Esophagus squamous epithelium (tissue), 5 donors: ENCODE results near the gene CPS1. TPM values are rescaled to one million over a fixed set of nuclear protein-coding genes. Genes with fewer than 3 reads are reported as not detected.

Experiments used
- DNase-seq: peaks from one replicate; lab custom pipeline; 2025; lab: John Stamatoyannopoulos, UW
- H3K27ac ChIP-seq, 4 donors: fragments of 200-600 bp; sonication (generic); one replicate each; pipeline ENCODE4 v1.5.1; 2016 to 2019; ENCODE audit warnings: mild to moderate bottlenecking in 1 of 4
- H3K27me3 ChIP-seq, 4 donors: fragments of 200-600 bp; sonication (generic); 1 replicate in 3 of 4; 2 replicates in 1 of 4; pipeline versions ENCODE4 v1.5.1 to v1.6.0; 2017 to 2021; ENCODE audit warnings: antibody characterized with exemption in 1 of 4
- H3K36me3 ChIP-seq, 3 donors: fragments of 200-600 bp; sonication (generic); one replicate each; pipeline ENCODE4 v1.5.1; 2016 to 2019
- H3K4me1 ChIP-seq, 3 donors: fragments of 200-600 bp; sonication (generic); one replicate each; pipeline ENCODE4 v1.5.1; 2017 to 2019
- H3K4me3 ChIP-seq, 4 donors: fragments of 200-600 bp; sonication (generic); 1 replicate in 3 of 4; 2 replicates in 1 of 4; pipeline ENCODE4 v1.5.1; 2016 to 2019; ENCODE audit warnings: mild to moderate bottlenecking in 2 of 4, moderate library complexity in 1 of 4
- H3K9me3 ChIP-seq, 3 donors: fragments of 200-600 bp; sonication (generic); one replicate each; pipeline ENCODE4 v1.5.1; 2016 to 2019
- CTCF ChIP-seq, 6 experiments: fragments of 450-650 bp in 4 of 6; fragments of 200-600 bp in 2 of 6; sonication (generic) in 2 of 6; IDR thresholded peaks; one replicate each; pipeline ENCODE4 v1.5.1; 2016 to 2019; ENCODE audit warnings: antibody characterized with exemption in 6 of 6, mild to moderate bottlenecking in 4 of 6, moderate library complexity in 4 of 6
- POLR2A ChIP-seq, 4 donors: fragments of 450-650 bp; IDR thresholded peaks; one replicate each; pipeline ENCODE4 v1.6.1; 2017; ENCODE audit warnings: antibody characterized with exemption in 4 of 4, mild to moderate bottlenecking in 4 of 4, moderate library complexity in 3 of 4
- WGBS, 2 donors: methylation state at CpG; one replicate each; pipeline ENCODE4 v1.1.5; 2018; 5-methylcytosine and 5-hydroxymethylcytosine counted together
- intact Hi-C: fragments of 100-400 bp; cut with DNase I; formaldehyde crosslinking; loops from one replicate; pipeline ENCODE4 v1.15.0; 2022
- total RNA-seq, 4 donors: library from RNA; depleted of rRNA; stranded (reverse); fragments of >200 nt; gene quantifications; one replicate each; pipeline ENCODE4 v1.1.0, GENCODE V29; 2016
- donor health status: DM: yes; HTN: yes; CAD: no.

CPS1 gene
- total RNA-seq, 4 donors from 2014 or later = 2.2 to 8.9 (median 4.3) TPM

GRCh38 chr2:210713122-210713521, 156.7 kb downstream of the CPS1 start:
- 30 to 100% methylated on average over 1 to 2 of the region's 2 CpGs for WGBS, 2 donors
- Histone ChIP-seq H3K4me1 (no peaks in the 10 kb centered on the region), H3K36me3 (no peaks in the 10 kb centered on the region), H3K27ac (no peak overlapping the region), H3K9me3 (no peaks in the 10 kb centered on the region), H3K4me3 (no peak overlapping the region), H3K27me3 (no peaks in the 10 kb centered on the region)
- no peak for DNase-seq
- no peak for TF ChIP-seq CTCF (IDR thresholded peaks at IDR 0.05)
- intact Hi-C loops = no loop called here

GRCh38 chr2:210715560-210716082, 159.2 kb downstream of the CPS1 start:
- intact Hi-C loops = no loop called here
- Histone ChIP-seq H3K27ac (no peak overlapping the region), H3K4me3 (no peak overlapping the region), H3K36me3 (no peaks in the 10 kb centered on the region), H3K4me1 (no peaks in the 10 kb centered on the region), H3K27me3 (no peaks in the 10 kb centered on the region), H3K9me3 (no peaks in the 10 kb centered on the region)
- WGBS, 2 donors = 56 to 66% methylated on average over 5 of the region's 5 CpGs
- TF ChIP-seq CTCF (IDR thresholded peaks at IDR 0.05) (no peak), POLR2A (IDR thresholded peaks at IDR 0.05) (no peak)
- DNase-seq = no peak

GRCh38 chr2:210718503-210718902, 162.1 kb downstream of the CPS1 start:
- 40 to 50% methylated on average over 3 of the region's 3 CpGs for WGBS, 2 donors
- H3K36me3 ChIP-seq = no peaks in the 10 kb centered on the region
- H3K27me3 ChIP-seq = no peaks in the 10 kb centered on the region
- no peaks in the 10 kb centered on the region for H3K9me3 ChIP-seq
- no peak overlapping the region for H3K4me3 ChIP-seq
- intact Hi-C loops = no loop called here
- DNase-seq = no peak
- H3K4me1 ChIP-seq = no peaks in the 10 kb centered on the region
- no peak overlapping the region for H3K27ac ChIP-seq
- TF ChIP-seq CTCF (IDR thresholded peaks at IDR 0.05) = no peak

- H3K4me1 ChIP-seq = no peaks in the 10 kb centered on the region
- 77 to 90% methylated on average over 3 of the region's 3 CpGs for WGBS, 2 donors
- no peak overlapping the region for H3K27ac ChIP-seq
- no peak for TF ChIP-seq CTCF (IDR thresholded peaks at IDR 0.05)
- intact Hi-C loops = no loop called here
- no peak overlapping the region for H3K4me3 ChIP-seq
- DNase-seq = no peak
- H3K9me3 ChIP-seq = no peaks in the 10 kb centered on the region
- no peaks in the 10 kb centered on the region for H3K27me3 ChIP-seq
- H3K36me3 ChIP-seq = no peaks in the 10 kb centered on the region
These were observed 165.7 kb downstream of the CPS1 start for GRCh38 chr2:210722092-210722491.

GRCh38 chr2:210727549-210727948, 171.2 kb downstream of the CPS1 start:
- TF ChIP-seq CTCF (IDR thresholded peaks at IDR 0.05) (no peak), POLR2A (IDR thresholded peaks at IDR 0.05) (no peak)
- DNase-seq = no peak
- no peaks in the 10 kb centered on the region for H3K27me3 ChIP-seq

More at GRCh38 chr2:210727549-210727948, 171.2 kb downstream of the CPS1 start:
- no peak overlapping the region for H3K27ac ChIP-seq
- no peak overlapping the region for H3K4me3 ChIP-seq
- H3K9me3 ChIP-seq = no peaks in the 10 kb centered on the region
- intact Hi-C loops = no loop called here
- H3K36me3 ChIP-seq = no peaks in the 10 kb centered on the region
- H3K4me1 ChIP-seq = no peaks in the 10 kb centered on the region

Other genes starting within 250 kb of the CPS1 start
- not detected for gene MYL1, start 241.4 kb upstream of the CPS1 start, total RNA-seq
- gene LANCL1, start 79.8 kb upstream of the CPS1 start, total RNA-seq = 10 to 100 TPM; 15.4 to 28.9 (median 24.5) TPM